Measurements from ENCODE around the gene S100A5. TPM values are rescaled to one million over a fixed set of nuclear protein-coding genes. Genes with fewer than 3 reads are reported as not detected.

Gene S100A5
- total RNA-seq, 4 donors from 2014 or later = 2.2 to 12.6 (median 6.5) TPM

DNA sequence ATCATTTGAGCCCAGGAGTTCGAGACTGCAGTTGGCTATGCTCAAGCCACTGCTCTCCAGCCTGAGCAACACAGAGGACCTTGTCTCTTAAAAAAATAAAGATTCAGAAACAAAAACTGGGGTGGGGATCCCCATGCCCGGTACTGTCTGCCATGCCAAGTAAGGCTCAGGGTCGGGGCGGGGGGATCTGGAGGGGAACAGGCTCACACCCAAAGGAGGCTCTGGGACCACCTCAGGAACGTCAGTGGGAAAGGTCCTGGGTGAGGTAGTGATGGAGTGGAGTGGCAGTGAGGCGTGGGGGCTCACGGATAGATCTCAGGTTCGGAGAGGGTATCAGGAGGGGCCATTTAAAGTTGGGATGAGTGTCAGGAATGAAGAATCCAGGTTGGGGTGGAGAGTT, 5.6 kb upstream of the S100A5 start:
- H3K27ac ChIP-seq = peak overlapping the region; percentile 74 to 96 (median 94)
- no peaks in the 10 kb centered on the region for H3K9me3 ChIP-seq
- H3K36me3 ChIP-seq = no peaks in the 10 kb centered on the region
- H3K4me3 ChIP-seq (replicated peaks in 1 of 3) = no peak overlapping the region
- DNase-seq = no peak
- TF ChIP-seq, protein P1, sequence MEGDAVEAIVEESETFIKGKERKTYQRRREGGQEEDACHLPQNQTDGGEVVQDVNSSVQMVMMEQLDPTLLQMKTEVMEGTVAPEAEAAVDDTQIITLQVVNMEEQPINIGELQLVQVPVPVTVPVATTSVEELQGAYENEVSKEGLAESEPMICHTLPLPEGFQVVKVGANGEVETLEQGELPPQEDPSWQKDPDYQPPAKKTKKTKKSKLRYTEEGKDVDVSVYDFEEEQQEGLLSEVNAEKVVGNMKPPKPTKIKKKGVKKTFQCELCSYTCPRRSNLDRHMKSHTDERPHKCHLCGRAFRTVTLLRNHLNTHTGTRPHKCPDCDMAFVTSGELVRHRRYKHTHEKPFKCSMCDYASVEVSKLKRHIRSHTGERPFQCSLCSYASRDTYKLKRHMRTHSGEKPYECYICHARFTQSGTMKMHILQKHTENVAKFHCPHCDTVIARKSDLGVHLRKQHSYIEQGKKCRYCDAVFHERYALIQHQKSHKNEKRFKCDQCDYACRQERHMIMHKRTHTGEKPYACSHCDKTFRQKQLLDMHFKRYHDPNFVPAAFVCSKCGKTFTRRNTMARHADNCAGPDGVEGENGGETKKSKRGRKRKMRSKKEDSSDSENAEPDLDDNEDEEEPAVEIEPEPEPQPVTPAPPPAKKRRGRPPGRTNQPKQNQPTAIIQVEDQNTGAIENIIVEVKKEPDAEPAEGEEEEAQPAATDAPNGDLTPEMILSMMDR (IDR thresholded peaks at IDR 0.05) = no peak
- no peak for TF ChIP-seq POLR2A (IDR thresholded peaks at IDR 0.05)
- intact Hi-C loops (cut with DNase I) = no loop called here
- no peaks in the 10 kb centered on the region for H3K27me3 ChIP-seq
- WGBS, 2 donors = 81 to 86% methylated on average over 8 of the region's 8 CpGs
- H3K4me1 ChIP-seq = peaks cover 41 to 91% of the 10 kb centered on the region in 2 donors

DNA sequence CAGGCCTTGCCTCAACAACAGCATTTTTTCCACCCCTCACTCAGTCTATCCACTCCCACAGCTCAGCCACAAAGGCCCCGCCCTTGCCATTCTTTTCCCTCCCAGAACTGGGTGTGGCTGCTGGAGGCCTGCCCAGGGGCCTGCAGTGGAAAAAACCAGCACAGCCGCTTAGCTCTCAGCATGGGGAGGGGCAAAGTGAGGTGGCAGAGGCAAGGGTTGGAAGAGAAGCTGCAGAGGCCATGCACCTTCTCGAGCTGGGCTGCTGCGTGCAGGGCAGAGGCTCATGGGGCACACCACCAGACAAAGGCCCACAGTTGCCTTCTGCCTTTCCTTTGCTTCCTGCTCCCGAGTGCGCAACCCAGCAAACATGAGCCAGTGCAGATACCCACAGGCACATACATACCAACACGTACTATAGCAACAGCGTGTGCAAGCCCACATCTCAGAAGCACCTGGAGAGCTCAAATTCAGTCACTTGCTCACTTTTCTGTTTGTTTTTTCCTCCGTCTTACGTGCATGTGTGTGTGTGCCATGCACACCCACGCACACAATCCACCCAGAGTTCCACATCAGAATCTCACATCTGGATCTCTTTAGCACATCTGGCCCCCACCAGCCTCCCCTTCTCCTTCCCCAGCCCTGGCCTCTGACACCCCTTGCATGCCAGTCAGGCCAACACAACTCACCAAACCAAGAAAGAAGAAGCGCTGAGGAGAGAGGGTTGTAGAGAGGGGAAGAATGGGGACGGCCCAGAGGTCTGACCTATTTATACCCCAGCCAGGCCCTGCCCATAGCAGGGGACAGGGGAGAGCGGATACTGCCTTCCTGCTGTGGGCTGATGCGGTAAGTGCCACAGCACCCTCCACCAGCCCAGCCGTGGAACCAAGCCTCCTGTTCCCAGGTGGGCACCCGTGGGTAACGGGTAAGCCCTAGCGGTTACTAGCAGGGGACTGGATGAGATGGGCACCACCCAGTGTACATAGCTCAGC, 4.6 kb upstream of the S100A5 start, which contains the start of gene S100A4:
TSS of gene S100A4 (minus strand) at position 740 of the 989 bp plus-strand sequence. CDS start 1,012 bp downstream, outside the sequence.
- Histone ChIP-seq H3K27ac (peak within 1 kb of the TSS; percentile 74 to 96 (median 94)), H3K27me3 (no peaks in the 10 kb centered on the region), H3K4me3 (replicated peaks in 1 of 3) (peak within 1 kb of the TSS in 1 of 3 donors; percentile 14), H3K4me1 (peaks cover 49 to 100% of the 10 kb centered on the region in 2 donors), H3K36me3 (no peaks in the 10 kb centered on the region), H3K9me3 (no peaks in the 10 kb centered on the region)
- WGBS, 2 donors = 46 to 48% methylated on average over 17 to 19 of the region's 19 CpGs
- intact Hi-C loops (cut with DNase I) = no loop called here
- TF ChIP-seq, protein P1 (IDR thresholded peaks at IDR 0.05) = no peak
- TF ChIP-seq POLR2A (IDR thresholded peaks at IDR 0.05) = peak in 1 of 2 donors; percentile 91
- peak; percentile 97 to 98 for DNase-seq

DNA sequence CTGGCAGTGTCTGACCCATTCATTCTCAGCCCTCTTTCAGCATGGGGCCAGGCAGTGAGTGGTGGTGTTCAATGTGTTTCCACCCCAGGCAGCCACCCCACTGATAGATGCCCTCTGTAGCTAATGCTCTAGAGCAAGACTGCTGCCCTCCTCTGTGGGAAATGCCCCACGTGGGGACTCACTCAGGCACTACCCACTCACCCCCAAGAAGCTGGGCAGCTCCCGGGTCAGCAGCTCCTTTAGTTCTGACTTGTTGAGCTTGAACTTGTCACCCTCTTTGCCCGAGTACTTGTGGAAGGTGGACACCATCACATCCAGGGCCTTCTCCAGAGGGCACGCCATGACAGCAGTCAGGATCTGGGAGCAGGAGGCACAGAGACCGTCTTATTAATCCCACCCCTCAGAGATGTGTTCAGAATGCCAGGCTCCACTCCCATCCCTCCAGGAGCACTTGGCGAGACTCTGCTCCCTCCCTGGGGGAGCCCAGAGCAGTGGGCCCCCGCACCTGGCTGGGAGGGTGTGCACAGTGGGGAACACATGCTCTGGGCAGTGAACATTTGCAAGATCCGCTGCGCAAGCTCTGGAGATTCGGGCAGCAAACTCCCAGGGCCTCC, 3.8 kb upstream of the S100A5 start:
- whole genome bisulfite sequencing, 2 donors = 43 to 44% methylated on average over 6 to 10 of the region's 10 CpGs
- H3K9me3 ChIP-seq = no peaks in the 10 kb centered on the region
- no peaks in the 10 kb centered on the region for H3K27me3 ChIP-seq
- intact Hi-C loops (cut with DNase I) = no loop called here
- no peak for TF ChIP-seq POLR2A (IDR thresholded peaks at IDR 0.05)
- TF ChIP-seq, protein P1 (IDR thresholded peaks at IDR 0.05) = no peak
- peak overlapping the region; percentile 74 to 96 (median 94) for H3K27ac ChIP-seq
- peaks cover 54 to 100% of the 10 kb centered on the region in 2 donors for H3K4me1 ChIP-seq
- peak overlapping the region in 1 of 3 donors; percentile 14 for H3K4me3 ChIP-seq (replicated peaks in 1 of 3)
- no peaks in the 10 kb centered on the region for H3K36me3 ChIP-seq
- DNase-seq = no peak

DNA sequence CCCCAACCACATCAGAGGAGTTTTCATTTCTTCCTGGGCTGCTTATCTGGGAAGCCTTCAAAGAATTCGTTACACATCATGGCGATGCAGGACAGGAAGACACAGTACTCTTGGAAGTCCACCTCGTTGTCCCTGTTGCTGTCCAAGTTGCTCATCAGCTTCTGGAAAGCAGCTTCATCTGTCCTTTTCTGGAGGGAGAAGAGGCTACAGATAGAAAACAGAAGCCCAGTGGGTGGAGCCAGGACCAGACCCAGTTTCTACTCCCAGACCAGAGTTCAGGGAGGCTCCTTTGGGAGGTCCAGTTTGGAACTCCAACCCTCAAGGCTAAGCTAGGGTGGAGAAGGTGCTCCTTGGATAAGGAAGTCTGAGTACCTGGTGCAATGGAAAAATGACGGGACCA, 3.0 kb upstream of the S100A5 start:
- no peaks in the 10 kb centered on the region for H3K9me3 ChIP-seq
- no peaks in the 10 kb centered on the region for H3K27me3 ChIP-seq
- WGBS, 2 donors = 87 to 89% methylated on average over 4 of the region's 4 CpGs
- no peak overlapping the region for H3K4me3 ChIP-seq (replicated peaks in 1 of 3)
- intact Hi-C loops (cut with DNase I) = no loop called here
- no peaks in the 10 kb centered on the region for H3K36me3 ChIP-seq
- TF ChIP-seq POLR2A (IDR thresholded peaks at IDR 0.05) = no peak
- TF ChIP-seq, protein P1 (IDR thresholded peaks at IDR 0.05) = no peak
- peak overlapping the region in 2 of 3 donors; percentile 94 to 96 for H3K27ac ChIP-seq
- DNase-seq = no peak
- peaks cover 56 to 94% of the 10 kb centered on the region in 2 donors for H3K4me1 ChIP-seq

Data from thyroid gland (tissue), 4 donors.